Peyer's patch (tissue), 4 donors: Measurements from ENCODE around the gene SLC23A1. TPM values are rescaled to one million over a fixed set of nuclear protein-coding genes. Genes with fewer than 3 reads are reported as not detected.
A peak's percentile ranks its signal among the peaks of the same experiment; 100 is the strongest.

Experiments used
- DNase-seq, 3 donors: peaks; one replicate each; pipeline ENCODE4 v3.0.0-alpha.2; 2017 to 2019
- H3K27ac ChIP-seq, 4 donors: fragments of 200-600 bp; sonication (generic); one replicate each; pipeline ENCODE4 v1.5.1; 2016 to 2019
- H3K27me3 ChIP-seq, 2 donors: fragments of 200-600 bp; sonication (generic); one replicate each; pipeline ENCODE4 v1.5.1; 2019
- H3K36me3 ChIP-seq, 3 donors: fragments of 200-600 bp; sonication (generic); one replicate each; pipeline ENCODE4 v1.5.1; 2016 to 2019
- H3K4me1 ChIP-seq, 4 donors: fragments of 200-600 bp; sonication (generic); one replicate each; pipeline ENCODE4 v1.5.1; 2016 to 2019
- H3K4me3 ChIP-seq, 4 donors: fragments of 200-600 bp; sonication (generic); 1 replicate in 3 of 4; 2 replicates in 1 of 4; pipeline ENCODE4 v1.5.1; 2016 to 2019; ENCODE audit warnings: mild to moderate bottlenecking in 1 of 4
- H3K9me3 ChIP-seq, 4 donors: fragments of 200-600 bp; sonication (generic); one replicate each; pipeline ENCODE4 v1.5.1; 2016 to 2019; ENCODE audit warnings: mild to moderate bottlenecking in 1 of 4
- POLR2A ChIP-seq, 2 donors: fragments of 450-650 bp; IDR thresholded peaks; one replicate each; pipeline ENCODE4 v1.5.1; 2017; ENCODE audit warnings: antibody characterized with exemption in 2 of 2, mild to moderate bottlenecking in 2 of 2, moderate library complexity in 2 of 2
- total RNA-seq, 4 donors: library from RNA; depleted of rRNA; stranded (reverse); fragments of >200 nt; gene quantifications; one replicate each; pipeline ENCODE4 v1.1.0, GENCODE V29; 2016
- TF ChIP-seq, protein P1 (sequence below), 6 experiments: fragments of 450-650 bp in 4 of 6; fragments of 200-600 bp in 2 of 6; sonication (generic) in 1 of 6; IDR thresholded peaks; one replicate each; pipeline ENCODE4 v1.5.1; 2017 to 2019; ENCODE audit warnings: antibody characterized with exemption in 6 of 6, mild to moderate bottlenecking in 3 of 6, moderate library complexity in 1 of 6

SLC23A1 gene
- total RNA-seq, 4 donors from 2014 or later: 1.7 to 198 (median 143) TPM

DNA sequence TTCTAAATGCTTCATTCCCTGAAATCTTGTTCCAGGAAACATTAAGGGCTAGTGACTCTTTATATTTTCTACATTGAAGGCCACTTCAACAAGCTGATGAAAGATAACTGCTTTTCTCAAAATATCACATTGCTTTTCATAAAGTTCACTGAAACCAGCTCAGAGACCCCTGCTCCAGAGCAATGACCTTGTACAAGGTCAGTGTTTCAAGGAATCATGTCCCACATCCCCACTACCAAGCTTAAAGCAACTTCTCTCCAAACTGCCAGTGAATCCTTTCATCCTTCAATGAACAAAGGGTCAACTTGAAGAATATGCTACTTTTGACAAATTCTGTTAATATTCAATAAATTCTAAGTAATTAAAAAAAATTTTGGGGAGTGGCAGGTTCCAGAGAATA, 32.8 kb upstream of the SLC23A1 start:
- Histone ChIP-seq H3K27ac (peak overlapping the region in 1 of 4 donors; percentile 33), H3K36me3 (no peaks in the 10 kb centered on the region), H3K27me3 (no peaks in the 10 kb centered on the region), H3K9me3 (no peaks in the 10 kb centered on the region), H3K4me1 (peaks cover 0 to 29% (median 9%) of the 10 kb centered on the region in 4 donors), H3K4me3 (no peak overlapping the region)
- no peak for DNase-seq
- TF ChIP-seq POLR2A (IDR thresholded peaks at IDR 0.05): no peak
- TF ChIP-seq, protein P1, sequence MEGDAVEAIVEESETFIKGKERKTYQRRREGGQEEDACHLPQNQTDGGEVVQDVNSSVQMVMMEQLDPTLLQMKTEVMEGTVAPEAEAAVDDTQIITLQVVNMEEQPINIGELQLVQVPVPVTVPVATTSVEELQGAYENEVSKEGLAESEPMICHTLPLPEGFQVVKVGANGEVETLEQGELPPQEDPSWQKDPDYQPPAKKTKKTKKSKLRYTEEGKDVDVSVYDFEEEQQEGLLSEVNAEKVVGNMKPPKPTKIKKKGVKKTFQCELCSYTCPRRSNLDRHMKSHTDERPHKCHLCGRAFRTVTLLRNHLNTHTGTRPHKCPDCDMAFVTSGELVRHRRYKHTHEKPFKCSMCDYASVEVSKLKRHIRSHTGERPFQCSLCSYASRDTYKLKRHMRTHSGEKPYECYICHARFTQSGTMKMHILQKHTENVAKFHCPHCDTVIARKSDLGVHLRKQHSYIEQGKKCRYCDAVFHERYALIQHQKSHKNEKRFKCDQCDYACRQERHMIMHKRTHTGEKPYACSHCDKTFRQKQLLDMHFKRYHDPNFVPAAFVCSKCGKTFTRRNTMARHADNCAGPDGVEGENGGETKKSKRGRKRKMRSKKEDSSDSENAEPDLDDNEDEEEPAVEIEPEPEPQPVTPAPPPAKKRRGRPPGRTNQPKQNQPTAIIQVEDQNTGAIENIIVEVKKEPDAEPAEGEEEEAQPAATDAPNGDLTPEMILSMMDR (IDR thresholded peaks at IDR 0.05): no peak

DNA sequence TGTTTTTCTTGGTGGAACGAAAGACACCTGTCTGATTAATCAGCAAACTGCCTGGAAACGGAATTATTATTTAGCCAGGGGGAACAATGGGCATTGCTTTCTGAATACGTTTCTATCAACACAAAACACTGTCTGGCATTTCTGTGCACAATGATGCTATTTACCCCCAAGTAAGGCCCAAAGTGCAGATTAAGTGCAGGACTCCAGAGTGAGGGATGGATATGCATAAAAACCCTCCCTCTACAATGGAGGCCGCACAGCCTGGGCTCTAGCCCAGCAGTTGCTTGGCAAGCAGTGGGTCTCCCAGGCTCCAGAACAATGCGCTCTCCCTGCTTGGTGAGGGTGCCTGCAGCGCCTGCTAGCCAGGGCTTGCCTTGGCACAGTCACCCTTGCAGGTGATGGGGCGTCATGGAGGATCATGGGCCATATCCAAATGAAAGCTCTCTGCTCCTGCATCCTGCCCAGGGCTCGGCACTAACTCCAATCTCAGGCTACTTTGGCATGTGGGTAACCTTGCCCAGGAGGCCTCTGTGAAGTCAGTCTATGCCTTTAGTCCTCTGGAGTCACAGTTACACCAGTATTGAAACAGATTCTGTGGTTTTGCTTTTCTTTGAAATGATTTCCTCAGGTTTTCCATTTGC, 32.2 kb upstream of the SLC23A1 start:
- H3K4me1 ChIP-seq: peaks cover 0 to 29% (median 9%) of the 10 kb centered on the region in 4 donors
- no peak for DNase-seq

DNA sequence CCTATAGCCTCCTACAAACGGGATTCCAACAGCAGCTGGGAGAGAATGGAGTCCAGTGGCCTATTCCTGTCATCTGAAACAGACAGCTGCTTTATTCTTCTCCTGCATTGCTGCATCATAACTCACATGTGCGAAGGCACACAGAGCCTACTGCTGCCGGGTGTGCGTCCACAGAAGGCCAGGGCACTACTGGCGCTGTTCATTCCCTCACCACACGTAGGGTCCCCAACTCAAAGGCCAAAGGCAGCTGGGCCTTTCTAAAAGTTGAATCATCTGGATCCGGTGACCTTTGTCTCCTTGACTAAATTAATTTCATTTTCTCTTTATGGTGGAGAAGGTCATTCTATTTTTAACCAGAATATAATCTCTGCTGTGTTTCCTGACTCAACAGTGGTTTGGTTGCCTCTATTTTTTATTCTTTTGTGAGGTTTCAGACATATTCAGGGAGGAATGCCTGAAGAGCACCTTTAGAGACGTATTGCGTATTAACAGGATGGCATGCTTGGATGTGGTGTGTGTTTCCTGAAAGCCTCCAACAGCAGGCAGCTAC, 31.6 kb upstream of the SLC23A1 start:
- TF ChIP-seq, protein P1 (IDR thresholded peaks at IDR 0.05): peak in 3 of 6 experiments; percentile 26 to 38 (median 31)
- TF ChIP-seq POLR2A (IDR thresholded peaks at IDR 0.05): peak in 1 of 2 donors; percentile 51
- Histone ChIP-seq H3K36me3 (no peaks in the 10 kb centered on the region), H3K9me3 (no peaks in the 10 kb centered on the region), H3K4me3 (no peak overlapping the region), H3K4me1 (peaks cover 0 to 29% (median 9%) of the 10 kb centered on the region in 4 donors), H3K27ac (peak overlapping the region in 2 of 4 donors; percentile 60 to 85), H3K27me3 (no peaks in the 10 kb centered on the region)
- peak in 1 of 3 donors; percentile 60 for DNase-seq

More for the DNA sequence above, 32.2 kb upstream of the SLC23A1 start:
- TF ChIP-seq, protein P1 (IDR thresholded peaks at IDR 0.05): no peak
- no peak for TF ChIP-seq POLR2A (IDR thresholded peaks at IDR 0.05)
- H3K4me3 ChIP-seq: no peak overlapping the region
- H3K27ac ChIP-seq: peak overlapping the region in 2 of 4 donors; percentile 60 to 85
- no peaks in the 10 kb centered on the region for H3K9me3 ChIP-seq
- H3K36me3 ChIP-seq: no peaks in the 10 kb centered on the region
- no peaks in the 10 kb centered on the region for H3K27me3 ChIP-seq

DNA sequence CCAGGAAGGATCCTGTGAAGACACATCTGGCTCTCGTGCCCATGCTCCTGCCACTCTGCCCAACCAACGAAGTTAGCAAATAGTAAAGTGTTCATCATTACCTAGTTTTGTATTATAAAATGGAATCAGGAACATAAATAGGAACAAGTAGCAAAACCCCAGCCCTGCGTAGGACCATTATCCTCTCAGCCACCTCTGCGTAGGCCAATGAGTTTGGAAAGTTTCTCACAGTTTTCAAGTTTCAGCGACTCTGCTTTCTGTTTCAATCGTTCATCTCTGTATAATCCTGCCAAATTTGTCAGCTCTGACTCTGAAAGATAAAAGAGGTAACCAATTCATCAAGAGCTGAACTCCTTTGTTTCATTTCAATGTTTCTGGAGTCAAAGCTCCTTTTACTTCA, 30.9 kb upstream of the SLC23A1 start:
- TF ChIP-seq, protein P1 (IDR thresholded peaks at IDR 0.05): no peak
- no peak for TF ChIP-seq POLR2A (IDR thresholded peaks at IDR 0.05)
- no peaks in the 10 kb centered on the region for H3K9me3 ChIP-seq
- peak in 1 of 3 donors; percentile 14 for DNase-seq
- peaks cover 0 to 24% (median 9%) of the 10 kb centered on the region in 4 donors for H3K4me1 ChIP-seq
- H3K27me3 ChIP-seq: no peaks in the 10 kb centered on the region
- H3K27ac ChIP-seq: peak overlapping the region in 2 of 4 donors; percentile 60 to 85
- H3K36me3 ChIP-seq: no peaks in the 10 kb centered on the region
- no peak overlapping the region for H3K4me3 ChIP-seq

DNA sequence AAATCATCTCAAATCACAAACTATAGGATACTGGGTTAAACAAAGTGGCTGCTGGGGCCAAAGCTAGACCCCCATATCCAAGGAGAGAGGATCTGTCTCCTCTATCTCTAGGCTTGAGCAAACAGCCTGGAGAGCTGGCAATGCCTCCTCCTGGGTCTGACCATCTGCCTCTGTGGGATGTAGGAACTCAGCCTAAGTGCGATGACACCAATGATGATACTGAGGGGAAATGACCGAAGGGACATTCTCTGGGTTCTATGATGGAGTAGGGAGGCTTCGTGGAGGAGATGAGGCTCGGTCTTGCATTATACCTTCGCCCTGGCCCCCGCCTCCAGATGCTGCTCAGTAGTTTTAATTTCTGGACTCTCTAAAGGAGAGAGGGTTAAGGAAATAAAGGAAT, 30.1 kb upstream of the SLC23A1 start:
- H3K4me3 ChIP-seq: no peak overlapping the region
- DNase-seq: peak in 1 of 3 donors; percentile 6
- H3K27me3 ChIP-seq: no peaks in the 10 kb centered on the region
- no peaks in the 10 kb centered on the region for H3K9me3 ChIP-seq
- no peak overlapping the region for H3K27ac ChIP-seq
- TF ChIP-seq, protein P1 (IDR thresholded peaks at IDR 0.05): no peak
- no peak for TF ChIP-seq POLR2A (IDR thresholded peaks at IDR 0.05)
- H3K36me3 ChIP-seq: no peaks in the 10 kb centered on the region
- peaks cover 0 to 24% (median 7%) of the 10 kb centered on the region in 4 donors for H3K4me1 ChIP-seq
